Tibial nerve (tissue), 4 donors: ENCODE data around the gene GULP1. TPM values are rescaled to one million over a fixed set of nuclear protein-coding genes. Genes with fewer than 3 reads are reported as not detected.

Experiments used
- DNase-seq, 2 donors: peaks; one replicate each; pipeline ENCODE4 v3.0.0-alpha.2; 2019; ENCODE audit warnings: low spot score in 2 of 2
- H3K27ac ChIP-seq, 4 donors: fragments of 200-600 bp; sonication (generic) in 3 of 4; one replicate each; pipeline ENCODE4 v1.5.1; 2017 to 2019; ENCODE audit warnings: mild to moderate bottlenecking in 1 of 4
- H3K27me3 ChIP-seq, 2 donors: fragments of 200-600 bp; sonication (generic) in 1 of 2; one replicate each; pipeline versions ENCODE4 v1.5.1 to v1.6.0; 2017 to 2019
- H3K36me3 ChIP-seq, 3 donors: fragments of 200-600 bp; sonication (generic); one replicate each; pipeline ENCODE4 v1.5.1; 2018 to 2019
- H3K4me1 ChIP-seq, 4 donors: fragments of 200-600 bp; sonication (generic) in 3 of 4; one replicate each; pipeline ENCODE4 v1.5.1; 2017 to 2019
- H3K4me3 ChIP-seq, 4 donors: fragments of 200-600 bp; sonication (generic) in 3 of 4; one replicate each; pipeline ENCODE4 v1.5.1; 2017 to 2019; ENCODE audit warnings: mild to moderate bottlenecking in 1 of 4, moderate library complexity in 1 of 4
- H3K9me3 ChIP-seq, 4 donors: fragments of 200-600 bp; sonication (generic) in 3 of 4; one replicate each; pipeline ENCODE4 v1.5.1; 2017 to 2019
- EP300 ChIP-seq, 2 donors: sonication (generic); formaldehyde crosslinking; IDR thresholded peaks; one replicate each; pipeline ENCODE4 v1.6.1; 2017; ENCODE audit warnings: antibody characterized with exemption in 2 of 2, mild to moderate bottlenecking in 1 of 2
- POLR2A ChIP-seq, 2 donors: fragments of 450-650 bp; IDR thresholded peaks; one replicate each; pipeline ENCODE4 v1.6.1; 2017; ENCODE audit warnings: antibody characterized with exemption in 2 of 2, mild to moderate bottlenecking in 2 of 2, moderate library complexity in 2 of 2
- WGBS, 2 donors: methylation state at CpG; one replicate each; pipeline ENCODE4 v1.1.5; 2018; 5-methylcytosine and 5-hydroxymethylcytosine counted together
- total RNA-seq, 4 donors: library from RNA; depleted of rRNA; stranded (reverse); fragments of >200 nt; gene quantifications; one replicate each; pipeline ENCODE4 v1.1.0, GENCODE V29; 2016
- TF ChIP-seq, protein P1 (sequence below), 5 experiments: fragments of 200-600 bp in 3 of 5; fragments of 450-650 bp in 2 of 5; sonication (generic) in 3 of 5; IDR thresholded peaks; one replicate each; pipeline ENCODE4 v1.5.1; 2016 to 2019; ENCODE audit warnings: antibody characterized with exemption in 5 of 5, mild to moderate bottlenecking in 3 of 5, moderate library complexity in 2 of 5

GULP1 gene
- total RNA-seq, 4 donors from 2014 or later: 63.4 to 89.2 (median 78.1) TPM

GRCh38 chr2:188403676-188404075 lies 112.0 kb downstream of the GULP1 start:
- Histone ChIP-seq H3K4me1 (no peaks in the 10 kb centered on the region), H3K9me3 (peaks cover 0 to 20% (median 4%) of the 10 kb centered on the region in 4 donors), H3K4me3 (no peak overlapping the region), H3K27me3 (no peaks in the 10 kb centered on the region), H3K27ac (no peak overlapping the region), H3K36me3 (peaks cover 0 to 5% (median 0%) of the 10 kb centered on the region in 3 donors)
- TF ChIP-seq, protein P1, sequence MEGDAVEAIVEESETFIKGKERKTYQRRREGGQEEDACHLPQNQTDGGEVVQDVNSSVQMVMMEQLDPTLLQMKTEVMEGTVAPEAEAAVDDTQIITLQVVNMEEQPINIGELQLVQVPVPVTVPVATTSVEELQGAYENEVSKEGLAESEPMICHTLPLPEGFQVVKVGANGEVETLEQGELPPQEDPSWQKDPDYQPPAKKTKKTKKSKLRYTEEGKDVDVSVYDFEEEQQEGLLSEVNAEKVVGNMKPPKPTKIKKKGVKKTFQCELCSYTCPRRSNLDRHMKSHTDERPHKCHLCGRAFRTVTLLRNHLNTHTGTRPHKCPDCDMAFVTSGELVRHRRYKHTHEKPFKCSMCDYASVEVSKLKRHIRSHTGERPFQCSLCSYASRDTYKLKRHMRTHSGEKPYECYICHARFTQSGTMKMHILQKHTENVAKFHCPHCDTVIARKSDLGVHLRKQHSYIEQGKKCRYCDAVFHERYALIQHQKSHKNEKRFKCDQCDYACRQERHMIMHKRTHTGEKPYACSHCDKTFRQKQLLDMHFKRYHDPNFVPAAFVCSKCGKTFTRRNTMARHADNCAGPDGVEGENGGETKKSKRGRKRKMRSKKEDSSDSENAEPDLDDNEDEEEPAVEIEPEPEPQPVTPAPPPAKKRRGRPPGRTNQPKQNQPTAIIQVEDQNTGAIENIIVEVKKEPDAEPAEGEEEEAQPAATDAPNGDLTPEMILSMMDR (IDR thresholded peaks at IDR 0.05): no peak
- TF ChIP-seq POLR2A (IDR thresholded peaks at IDR 0.05) (no peak), EP300 (IDR thresholded peaks at IDR 0.05) (no peak)
- DNase-seq: no peak

GRCh38 chr2:188404341-188405004 lies 112.8 kb downstream of the GULP1 start:
- H3K4me1 ChIP-seq: no peaks in the 10 kb centered on the region
- peaks cover 0 to 20% (median 4%) of the 10 kb centered on the region in 4 donors for H3K9me3 ChIP-seq
- no peak for TF ChIP-seq EP300 (IDR thresholded peaks at IDR 0.05)
- TF ChIP-seq POLR2A (IDR thresholded peaks at IDR 0.05): no peak
- TF ChIP-seq, protein P1 (IDR thresholded peaks at IDR 0.05): no peak
- no peak for DNase-seq
- no peak overlapping the region for H3K27ac ChIP-seq
- H3K4me3 ChIP-seq: no peak overlapping the region
- H3K27me3 ChIP-seq: no peaks in the 10 kb centered on the region
- H3K36me3 ChIP-seq: peaks cover 0 to 5% (median 0%) of the 10 kb centered on the region in 3 donors
- WGBS, 2 donors: 94 to 96% methylated on average over 3 to 4 of the region's 5 CpGs

- H3K9me3 ChIP-seq: peaks cover 0 to 26% (median 4%) of the 10 kb centered on the region in 4 donors
- no peak for DNase-seq
- no peaks in the 10 kb centered on the region for H3K4me1 ChIP-seq
- TF ChIP-seq, protein P1 (IDR thresholded peaks at IDR 0.05): no peak
- no peak for TF ChIP-seq POLR2A (IDR thresholded peaks at IDR 0.05)
- no peak for TF ChIP-seq EP300 (IDR thresholded peaks at IDR 0.05)
- WGBS, 2 donors: 93 to 100% methylated on average over 1 of the region's 1 CpG
- H3K27me3 ChIP-seq: no peaks in the 10 kb centered on the region
- no peak overlapping the region for H3K4me3 ChIP-seq
- H3K36me3 ChIP-seq: peaks cover 0 to 10% (median 0%) of the 10 kb centered on the region in 3 donors
- no peak overlapping the region for H3K27ac ChIP-seq
Measured at GRCh38 chr2:188406414-188406813, 114.7 kb downstream of the GULP1 start.

DNA sequence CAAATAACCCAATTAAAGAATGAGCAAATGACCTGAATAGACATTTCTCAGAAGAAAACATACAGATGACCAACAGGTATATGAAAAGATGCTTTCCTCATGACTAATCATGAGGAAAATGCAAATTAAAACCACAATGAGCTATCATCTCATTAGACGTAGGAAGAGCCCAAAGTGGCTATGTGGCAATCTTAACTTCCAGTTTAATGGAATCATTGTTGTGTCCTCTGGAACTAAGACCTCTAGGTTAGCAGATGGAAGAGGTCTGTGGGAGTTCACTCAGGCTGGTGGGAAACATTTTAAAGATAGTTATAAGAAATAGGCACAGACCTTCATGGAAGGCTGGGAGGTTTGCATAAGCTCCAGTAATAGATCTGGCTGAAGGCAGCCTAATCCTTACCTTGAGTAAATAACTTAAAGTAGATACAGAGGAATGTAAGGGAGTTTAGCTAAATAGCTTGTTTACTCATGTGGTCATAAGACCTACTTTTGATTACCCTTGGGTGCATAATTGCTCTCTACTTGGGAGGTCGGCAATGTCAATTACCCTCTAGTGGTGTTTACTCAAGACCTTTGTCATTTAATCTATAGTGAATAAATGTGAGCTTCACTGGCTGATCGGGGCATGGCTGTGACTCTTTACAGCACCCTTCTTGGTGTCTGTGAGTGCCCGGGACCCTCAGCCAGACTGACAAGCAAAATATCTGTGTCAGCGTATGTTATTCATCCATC lies 119.0 kb downstream of the GULP1 start:
- Histone ChIP-seq H3K27me3 (no peaks in the 10 kb centered on the region), H3K9me3 (peaks cover 0 to 32% (median 4%) of the 10 kb centered on the region in 4 donors), H3K36me3 (peaks cover 0 to 13% (median 0%) of the 10 kb centered on the region in 3 donors), H3K4me1 (peaks cover 0 to 13% (median 0%) of the 10 kb centered on the region in 4 donors), H3K27ac (no peak overlapping the region), H3K4me3 (no peak overlapping the region)
- no peak for TF ChIP-seq EP300 (IDR thresholded peaks at IDR 0.05)
- DNase-seq: no peak
- 72 to 74% methylated on average over 5 of the region's 5 CpGs for WGBS, 2 donors

DNA sequence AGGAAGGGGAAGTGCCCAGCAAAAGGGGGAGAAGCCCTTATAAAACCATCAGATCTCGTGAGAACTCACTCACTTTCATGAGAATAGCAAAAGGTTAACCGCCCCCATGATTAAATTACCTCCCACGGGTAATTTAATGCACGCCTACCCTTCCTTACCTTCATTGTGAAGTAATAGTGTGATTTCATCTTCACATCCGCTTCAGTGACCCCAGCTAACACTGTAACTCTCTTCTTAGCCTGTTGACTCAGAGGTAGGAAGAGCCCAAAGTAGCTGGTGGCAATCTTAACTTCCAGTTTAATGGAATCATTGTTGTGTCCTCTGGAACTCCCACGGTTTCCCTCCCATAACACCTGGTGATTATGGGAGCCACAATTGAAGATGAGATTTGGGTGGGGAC lies 120.5 kb downstream of the GULP1 start:
- no peak for DNase-seq

More for the DNA sequence above, 120.5 kb downstream of the GULP1 start:
- H3K27me3 ChIP-seq: no peaks in the 10 kb centered on the region
- peaks cover 0 to 13% (median 0%) of the 10 kb centered on the region in 3 donors for H3K36me3 ChIP-seq
- 88 to 94% methylated on average over 6 of the region's 6 CpGs for WGBS, 2 donors
- peaks cover 0 to 21% (median 2%) of the 10 kb centered on the region in 4 donors for H3K4me1 ChIP-seq
- TF ChIP-seq EP300 (IDR thresholded peaks at IDR 0.05) (no peak), POLR2A (IDR thresholded peaks at IDR 0.05) (no peak)
- TF ChIP-seq, protein P1 (IDR thresholded peaks at IDR 0.05): no peak
- H3K9me3 ChIP-seq: peaks cover 0 to 18% (median 0%) of the 10 kb centered on the region in 4 donors
- no peak overlapping the region for H3K27ac ChIP-seq
- H3K4me3 ChIP-seq: no peak overlapping the region
